Activated T-helper 1 cell treated with Interleukin-2 at 50 U/mL for 16 hours (primary cell): ENCODE measurements around the gene CLIC1.
"Not testable (repeated sequence)": the region's sequence is repeated elsewhere in the genome, so short reads cannot be mapped to it uniquely, and the experiment has no call there.

ENCODE experiments used
- DNase-seq: peaks from one replicate; pipeline ENCODE4 v3.0.0-alpha.2; 2020; ENCODE audit warnings: low read depth

The CLIC1 gene

DNA sequence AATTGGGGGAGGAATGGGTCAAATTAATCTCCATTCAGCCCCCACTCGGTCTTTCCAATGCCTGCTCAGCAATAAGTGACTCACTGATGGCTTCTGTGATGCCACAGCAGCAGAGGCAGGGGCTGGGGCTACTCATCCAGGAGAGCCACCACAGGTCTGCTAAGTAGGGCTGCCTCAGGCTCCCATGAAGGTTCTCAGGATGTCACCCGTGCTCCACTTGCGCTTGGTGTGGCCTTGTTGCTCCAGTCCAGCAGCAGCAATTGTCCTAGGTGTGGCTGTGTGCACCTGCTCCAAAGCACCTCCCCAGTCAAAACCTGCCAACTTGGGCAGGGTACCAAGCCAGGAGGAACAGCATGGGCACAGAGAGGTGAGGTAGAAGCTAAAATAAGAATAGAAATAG lies 14.2 kb downstream of the CLIC1 start:
- no peak for DNase-seq

DNA sequence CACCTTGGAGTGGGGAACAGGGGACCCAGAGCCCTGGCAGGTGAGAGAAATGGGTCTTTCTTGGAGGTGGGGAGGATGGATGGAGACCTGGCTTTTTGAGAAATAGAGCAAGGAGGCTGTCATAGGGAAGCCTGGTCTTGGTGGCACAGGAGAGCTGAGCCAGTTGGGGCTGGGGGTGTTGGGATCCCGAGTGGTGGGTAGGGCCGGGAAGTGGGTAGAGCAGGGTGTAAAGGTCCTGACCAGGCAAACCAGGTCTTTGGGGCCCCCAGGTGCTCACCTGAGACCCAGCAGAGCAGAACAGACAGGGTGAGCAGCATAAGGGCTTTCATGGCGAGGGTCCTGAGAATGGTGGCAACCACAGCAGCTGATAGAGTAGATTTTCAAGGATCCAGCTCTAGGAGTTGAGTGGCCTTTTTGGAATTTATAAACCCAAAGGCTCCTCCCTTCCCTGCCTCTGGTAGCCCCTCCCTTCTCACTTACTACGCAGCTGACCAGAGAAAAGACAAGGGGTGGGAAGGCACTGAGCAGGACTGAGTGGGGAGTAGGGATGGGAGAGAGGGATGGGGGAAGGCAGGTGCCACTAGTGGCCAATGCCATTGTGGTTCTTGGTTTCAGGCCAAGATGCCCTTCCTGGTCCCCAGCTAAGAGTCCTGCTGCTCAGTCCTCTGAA lies 14.8 kb downstream of the CLIC1 start, which contains the start of gene LY6G6C:
Gene LY6G6C (minus strand): TSS at position 396 of the 670 bp plus-strand sequence. CDS start 67 bp downstream, at position 329.
- DNase-seq = no peak

- no peak for DNase-seq
Observed at GRCh38 chr6:31720196-31720770, 16.0 kb downstream of the CLIC1 start.

GRCh38 chr6:31719001-31719400 lies 17.3 kb downstream of the CLIC1 start:
- DNase-seq = no peak

DNA sequence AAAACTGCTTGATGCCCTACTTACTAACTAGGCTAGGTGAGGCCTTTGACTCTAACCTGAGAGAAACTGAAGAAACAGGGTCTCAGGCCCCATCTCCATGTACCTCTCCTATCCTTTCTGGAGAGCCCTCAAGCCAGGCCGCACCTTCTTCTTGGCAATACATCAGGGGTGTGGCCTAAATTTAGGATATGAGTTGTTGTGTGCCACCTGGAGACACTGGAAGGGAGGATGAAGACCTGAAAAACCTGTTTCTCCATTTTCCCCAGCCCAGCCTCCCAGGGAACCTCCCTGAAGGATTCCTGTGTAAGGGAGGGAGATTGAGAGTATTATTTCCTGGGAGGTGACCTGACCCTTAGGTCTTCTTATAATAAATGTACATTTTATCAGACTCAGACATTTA lies 18.1 kb downstream of the CLIC1 start:
- no peak for DNase-seq

GRCh38 chr6:31717499-31718222 lies 18.7 kb downstream of the CLIC1 start:
- no peak for DNase-seq

DNA sequence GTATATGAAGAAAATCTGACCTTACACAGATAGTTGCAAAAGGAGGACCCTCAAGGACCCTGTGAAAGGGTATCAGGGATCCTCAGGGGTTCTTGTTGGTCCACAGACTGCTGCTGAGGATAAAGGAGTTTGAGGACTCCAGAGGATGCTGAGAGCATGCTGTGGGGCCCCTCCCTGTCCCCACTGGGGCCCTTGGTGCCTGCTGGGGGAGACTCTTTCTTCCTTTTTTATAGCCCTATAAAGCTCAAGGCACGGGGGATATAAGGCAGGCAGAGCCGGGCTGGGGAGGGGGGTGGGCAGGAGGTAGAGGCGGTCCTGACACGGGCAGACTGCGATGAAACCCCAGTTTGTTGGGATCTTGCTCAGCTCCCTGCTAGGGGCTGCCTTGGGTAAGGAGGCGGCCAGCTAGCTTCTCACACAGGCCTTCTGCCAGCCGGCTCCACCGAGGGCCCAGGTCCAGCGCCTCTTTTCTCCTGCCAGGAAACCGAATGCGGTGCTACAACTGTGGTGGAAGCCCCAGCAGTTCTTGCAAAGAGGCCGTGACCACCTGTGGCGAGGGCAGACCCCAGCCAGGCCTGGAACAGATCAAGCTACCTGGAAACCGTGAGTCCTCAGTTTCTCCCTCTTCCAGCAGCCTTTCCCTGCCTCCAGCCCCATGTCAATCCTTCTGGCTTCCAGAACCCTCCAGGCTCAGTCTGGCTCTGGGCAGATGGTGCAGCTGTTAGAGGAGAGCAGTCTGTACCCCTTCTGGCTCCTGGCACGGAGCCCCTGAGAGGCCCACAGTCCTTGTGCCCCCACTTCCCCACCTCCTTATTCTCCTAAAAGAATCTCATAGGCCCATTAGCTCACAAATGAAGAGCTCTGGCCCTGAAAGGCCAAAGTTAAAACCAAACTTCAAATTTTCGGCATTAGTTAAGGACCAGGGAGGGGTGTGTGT lies 21.0 kb downstream of the CLIC1 start, which contains the start of gene LY6G6D:
Gene LY6G6D (plus strand): TSS at position 327 of the 937 bp plus-strand sequence. CDS start 8 bp downstream, at position 335.
- DNase-seq = no peak

- DNase-seq = no peak
Observed at GRCh38 chr6:31713991-31714684, 22.2 kb downstream of the CLIC1 start.

GRCh38 chr6:31713465-31713864 lies 22.9 kb downstream of the CLIC1 start:
- no peak for DNase-seq

GRCh38 chr6:31712296-31712695 lies 24.0 kb downstream of the CLIC1 start:
- DNase-seq = no peak

- DNase-seq = no peak
Observed at GRCh38 chr6:31711233-31711632, 25.1 kb downstream of the CLIC1 start.

GRCh38 chr6:31710523-31711219 lies 25.7 kb downstream of the CLIC1 start:
- DNase-seq = no peak

GRCh38 chr6:31709157-31709556 lies 27.2 kb downstream of the CLIC1 start:
- DNase-seq = not testable (repeated sequence)

GRCh38 chr6:31708224-31708623 lies 28.1 kb downstream of the CLIC1 start:
- DNase-seq = no peak

DNA sequence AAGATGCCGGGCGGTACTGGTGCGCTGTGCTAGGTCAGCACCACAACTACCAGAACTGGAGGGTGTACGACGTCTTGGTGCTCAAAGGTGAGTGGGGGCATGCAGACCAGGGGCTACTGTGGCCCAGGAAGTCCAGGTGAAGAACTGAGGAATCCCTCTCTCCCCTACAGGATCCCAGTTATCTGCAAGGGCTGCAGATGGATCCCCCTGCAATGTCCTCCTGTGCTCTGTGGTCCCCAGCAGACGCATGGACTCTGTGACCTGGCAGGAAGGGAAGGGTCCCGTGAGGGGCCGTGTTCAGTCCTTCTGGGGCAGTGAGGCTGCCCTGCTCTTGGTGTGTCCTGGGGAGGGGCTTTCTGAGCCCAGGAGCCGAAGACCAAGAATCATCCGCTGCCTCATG lies 28.6 kb downstream of the CLIC1 start:
- DNase-seq = no peak

GRCh38 chr6:31706599-31706998 lies 29.7 kb downstream of the CLIC1 start, which contains the start of gene LY6G6F:
TSS of gene LY6G6F (plus strand) at chr6:31706866. CDS start at chr6:31706907, 41 bp downstream.
- no peak for DNase-seq

- no peak for DNase-seq
Observed at GRCh38 chr6:31705931-31706330, 30.4 kb downstream of the CLIC1 start.

GRCh38 chr6:31702819-31703716 lies 33.3 kb downstream of the CLIC1 start, which contains the start of gene ABHD16A:
TSS of gene ABHD16A (minus strand) at chr6:31703324. CDS start at chr6:31703281, 43 bp downstream.
- peak; percentile 93 for DNase-seq

GRCh38 chr6:31702405-31702818 lies 33.9 kb downstream of the CLIC1 start:
- no peak for DNase-seq
